GM04504 (cell line): ENCODE data around the gene SLC2A5.
"Not testable (repeated sequence)": the region's sequence is repeated elsewhere in the genome, so short reads cannot be mapped to it uniquely, and the experiment has no call there.

ENCODE experiments used
- DNase-seq: peaks from one replicate; pipeline ENCODE4 v3.0.0-alpha.2; 2012; ENCODE audit warnings: low read depth

Gene SLC2A5

GRCh38 chr1:9069326-9070100 lies at the start of gene SLC2A5:
SLC2A5 (minus strand) TSS chr1:9069635; CDS start chr1:9069536, 99 bp downstream.
- DNase-seq = no peak

- no peak for DNase-seq
These were observed 48.8 kb upstream of the SLC2A5 start for GRCh38 chr1:9118186-9118585.

GRCh38 chr1:9115351-9116205 lies 46.1 kb upstream of the SLC2A5 start:
- DNase-seq = no peak

GRCh38 chr1:9112961-9113880 lies 43.8 kb upstream of the SLC2A5 start:
- DNase-seq = no peak

GRCh38 chr1:9111957-9112356 lies 42.5 kb upstream of the SLC2A5 start:
- no peak for DNase-seq

- no peak for DNase-seq
These were observed 41.9 kb upstream of the SLC2A5 start for GRCh38 chr1:9111357-9111691.

GRCh38 chr1:9110669-9111356 lies 41.4 kb upstream of the SLC2A5 start:
- no peak for DNase-seq

GRCh38 chr1:9108056-9108665 lies 38.7 kb upstream of the SLC2A5 start:
- no peak for DNase-seq

- DNase-seq = no peak
These were observed 37.7 kb upstream of the SLC2A5 start for GRCh38 chr1:9107136-9107535.

- DNase-seq = no peak
These were observed 36.9 kb upstream of the SLC2A5 start for GRCh38 chr1:9106286-9106685.

- DNase-seq = no peak
These were observed 36.0 kb upstream of the SLC2A5 start for GRCh38 chr1:9105336-9105867.

GRCh38 chr1:9101510-9102146 lies 32.2 kb upstream of the SLC2A5 start:
- peak; percentile 35 for DNase-seq

- no peak for DNase-seq
These were observed 31.1 kb upstream of the SLC2A5 start for GRCh38 chr1:9100471-9101043.

- DNase-seq = no peak
These were observed 30.1 kb upstream of the SLC2A5 start for GRCh38 chr1:9099555-9099954.

GRCh38 chr1:9097947-9098705 lies 28.7 kb upstream of the SLC2A5 start:
- no peak for DNase-seq

GRCh38 chr1:9095818-9096217 lies 26.4 kb upstream of the SLC2A5 start:
- no peak for DNase-seq

- not testable (repeated sequence) for DNase-seq
These were observed 24.7 kb upstream of the SLC2A5 start for GRCh38 chr1:9093996-9094595.

GRCh38 chr1:9093581-9093980 lies 24.1 kb upstream of the SLC2A5 start:
- no peak for DNase-seq

- DNase-seq = no peak
These were observed 23.7 kb upstream of the SLC2A5 start for GRCh38 chr1:9093091-9093490.
